EL (cell line): ENCODE results near the gene TMCO4.

Experiments
- DNase-seq: peaks from one replicate; pipeline ENCODE4 v3.0.0-alpha.2; 2016

Gene TMCO4

DNA sequence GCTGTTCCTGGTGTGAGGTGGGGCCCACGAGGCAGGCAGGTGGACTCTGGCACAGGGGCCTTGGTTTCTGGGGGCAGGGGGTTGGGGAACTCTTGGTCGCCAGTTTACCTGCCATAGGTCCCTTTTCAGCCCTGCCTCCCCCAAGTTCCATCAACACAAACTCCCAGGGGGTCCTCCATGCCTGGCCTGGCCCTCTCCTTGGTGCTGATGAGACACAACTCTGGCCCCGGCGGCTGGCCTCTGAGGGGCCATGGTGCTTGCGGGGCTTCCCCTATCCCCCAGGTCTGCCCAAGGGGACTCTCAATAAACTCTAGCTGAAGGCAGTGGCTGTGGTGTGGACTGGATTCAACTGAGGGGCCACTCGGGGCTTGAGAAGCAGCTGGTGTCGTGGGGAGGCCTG lies 119.1 kb downstream of the TMCO4 start:
- no peak for DNase-seq

DNA sequence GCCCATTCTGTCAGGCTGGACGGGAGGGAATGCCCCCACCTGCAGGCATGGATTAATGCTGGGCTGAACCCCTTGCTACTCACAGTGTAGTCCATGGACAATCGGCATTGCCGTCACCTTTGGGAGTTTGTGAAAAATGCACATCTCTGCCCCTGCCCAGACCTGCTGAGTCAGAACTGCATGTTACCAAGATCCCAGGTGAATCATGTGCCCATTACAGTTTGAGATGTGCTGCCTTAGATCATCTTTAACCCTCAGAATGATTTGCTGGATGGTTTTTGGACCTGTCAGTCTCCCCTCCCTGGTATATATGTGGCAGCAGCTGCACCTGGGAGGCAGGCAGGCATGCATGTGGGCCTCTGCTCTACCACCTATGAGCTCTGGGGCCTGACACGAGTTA lies 120.0 kb downstream of the TMCO4 start:
- no peak for DNase-seq

DNA sequence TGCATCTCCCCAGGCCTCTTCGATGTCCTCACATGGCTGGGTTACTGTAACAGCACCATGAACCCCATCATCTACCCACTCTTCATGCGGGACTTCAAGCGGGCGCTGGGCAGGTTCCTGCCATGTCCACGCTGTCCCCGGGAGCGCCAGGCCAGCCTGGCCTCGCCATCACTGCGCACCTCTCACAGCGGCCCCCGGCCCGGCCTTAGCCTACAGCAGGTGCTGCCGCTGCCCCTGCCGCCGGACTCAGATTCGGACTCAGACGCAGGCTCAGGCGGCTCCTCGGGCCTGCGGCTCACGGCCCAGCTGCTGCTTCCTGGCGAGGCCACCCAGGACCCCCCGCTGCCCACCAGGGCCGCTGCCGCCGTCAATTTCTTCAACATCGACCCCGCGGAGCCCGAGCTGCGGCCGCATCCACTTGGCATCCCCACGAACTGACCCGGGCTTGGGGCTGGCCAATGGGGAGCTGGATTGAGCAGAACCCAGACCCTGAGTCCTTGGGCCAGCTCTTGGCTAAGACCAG lies 120.7 kb downstream of the TMCO4 start:
- DNase-seq, result no peak

DNA sequence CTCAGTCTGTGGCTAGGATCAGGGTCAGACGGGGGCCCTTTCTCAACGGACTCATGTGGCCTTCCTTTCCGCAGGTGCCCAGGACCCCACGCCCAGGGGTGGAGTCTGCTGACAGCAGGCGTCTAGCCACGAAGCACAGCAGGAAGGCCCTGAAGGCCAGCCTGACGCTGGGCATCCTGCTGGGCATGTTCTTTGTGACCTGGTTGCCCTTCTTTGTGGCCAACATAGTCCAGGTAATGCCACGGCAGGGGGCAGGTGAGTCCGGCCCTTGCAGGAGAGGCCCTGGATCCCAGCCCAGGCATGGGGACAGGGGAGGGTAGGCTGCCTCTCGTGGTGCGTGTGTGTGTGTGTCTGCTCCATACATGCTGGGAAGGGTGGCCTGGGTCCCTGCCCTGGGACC lies 121.2 kb downstream of the TMCO4 start:
- no peak for DNase-seq

DNA sequence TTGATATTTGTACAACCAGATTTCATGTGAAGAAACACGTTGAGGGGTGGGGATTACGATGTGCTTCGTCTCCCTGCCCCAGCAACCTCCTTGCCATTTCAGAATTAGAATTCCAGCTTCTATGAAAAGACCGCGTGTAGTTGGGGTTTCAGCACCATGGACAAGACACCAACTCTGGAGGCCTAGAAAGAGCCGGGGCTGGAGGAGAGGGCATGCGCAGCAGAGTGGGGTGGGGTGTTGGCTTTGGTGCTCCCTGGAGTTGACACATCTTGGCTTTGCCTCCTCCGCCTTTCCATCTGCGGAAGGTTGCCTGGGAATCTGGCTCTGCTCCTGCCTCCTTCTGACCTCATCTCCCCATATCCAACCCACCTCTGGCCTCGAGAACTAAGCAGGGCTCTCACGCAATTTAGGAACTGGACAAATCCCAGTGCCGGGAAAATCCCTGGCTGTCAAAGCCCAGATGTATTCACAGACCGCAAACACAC lies 123.2 kb downstream of the TMCO4 start:
- DNase-seq, result peak; percentile 36

DNA sequence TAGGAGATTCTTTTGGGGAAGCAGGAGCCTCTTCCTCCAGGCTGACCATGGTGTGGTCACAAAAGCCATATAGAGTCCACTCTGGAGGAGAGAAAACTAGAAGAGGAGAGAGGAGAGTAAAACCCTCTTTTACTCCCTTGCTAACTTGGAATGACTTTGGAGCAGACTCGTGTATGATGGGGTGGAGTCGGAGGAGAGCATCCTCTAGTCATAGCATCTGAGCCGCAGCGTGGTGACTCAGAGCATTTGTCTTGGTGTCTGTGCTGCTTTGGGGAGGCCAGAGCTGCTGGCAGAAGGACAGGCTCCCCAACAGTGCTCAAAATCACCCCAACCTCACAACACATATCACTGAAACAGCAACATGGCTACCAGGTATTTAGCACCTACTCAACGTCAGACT lies 123.9 kb downstream of the TMCO4 start:
- DNase-seq, result no peak

DNA sequence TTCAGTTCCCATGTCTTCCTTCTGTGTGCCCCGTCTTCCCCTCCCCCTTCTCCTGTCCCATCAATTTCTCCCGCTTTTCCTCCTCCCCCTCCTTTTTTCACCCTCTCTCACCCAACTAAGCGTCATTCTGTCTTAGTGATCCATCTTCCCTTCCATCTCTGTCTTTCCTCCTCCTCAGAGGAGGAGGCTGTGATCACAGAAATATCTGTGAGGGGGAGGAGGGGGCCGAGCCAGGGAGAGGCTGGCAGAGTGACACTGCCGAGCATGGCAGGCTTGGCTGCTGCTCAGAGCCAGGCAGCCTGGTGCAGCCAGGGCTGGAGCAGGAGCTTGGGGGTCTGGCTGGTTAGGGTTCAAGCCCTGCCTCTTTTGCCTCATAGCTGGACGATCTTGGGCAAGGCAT lies 127.5 kb downstream of the TMCO4 start:
- DNase-seq, result no peak

DNA sequence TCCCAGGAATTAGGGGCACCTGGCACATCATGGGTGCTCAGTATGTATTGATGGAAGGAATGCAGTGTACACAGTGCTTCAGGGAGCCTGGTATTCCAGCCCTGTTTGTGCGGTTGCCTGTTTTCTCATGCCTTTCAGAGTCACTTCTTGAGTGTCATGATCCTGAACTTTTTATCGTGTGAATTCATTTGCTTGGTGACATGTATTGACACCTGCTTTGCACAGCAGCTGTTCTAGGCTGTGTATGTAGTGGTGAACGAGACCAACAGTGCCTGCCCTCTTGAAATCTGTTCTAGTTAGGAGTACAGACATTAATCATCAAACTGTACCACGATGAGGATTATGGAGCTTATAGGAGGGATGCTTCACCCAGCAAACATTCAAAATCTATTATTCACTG lies 128.9 kb downstream of the TMCO4 start:
- DNase-seq, result no peak

DNA sequence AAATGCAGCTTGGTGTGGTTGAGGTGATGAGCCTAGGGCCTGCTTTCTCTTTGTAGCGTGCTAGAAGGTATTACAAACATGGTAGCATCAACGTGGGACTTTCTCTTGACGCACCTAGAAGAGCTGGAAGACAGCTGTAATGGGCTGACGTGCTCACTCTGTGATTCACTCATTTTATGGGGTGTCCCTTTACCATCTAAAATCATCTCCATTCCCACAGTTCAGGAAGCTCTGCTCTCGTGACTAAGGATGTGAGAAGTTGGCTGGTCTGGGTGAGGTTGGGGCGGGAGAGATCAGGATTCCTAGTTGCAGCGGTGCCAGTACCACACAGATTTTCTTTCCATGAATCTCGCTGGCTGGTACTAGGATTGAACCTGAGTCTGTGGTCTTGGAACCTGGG lies 130.8 kb downstream of the TMCO4 start:
- no peak for DNase-seq

DNA sequence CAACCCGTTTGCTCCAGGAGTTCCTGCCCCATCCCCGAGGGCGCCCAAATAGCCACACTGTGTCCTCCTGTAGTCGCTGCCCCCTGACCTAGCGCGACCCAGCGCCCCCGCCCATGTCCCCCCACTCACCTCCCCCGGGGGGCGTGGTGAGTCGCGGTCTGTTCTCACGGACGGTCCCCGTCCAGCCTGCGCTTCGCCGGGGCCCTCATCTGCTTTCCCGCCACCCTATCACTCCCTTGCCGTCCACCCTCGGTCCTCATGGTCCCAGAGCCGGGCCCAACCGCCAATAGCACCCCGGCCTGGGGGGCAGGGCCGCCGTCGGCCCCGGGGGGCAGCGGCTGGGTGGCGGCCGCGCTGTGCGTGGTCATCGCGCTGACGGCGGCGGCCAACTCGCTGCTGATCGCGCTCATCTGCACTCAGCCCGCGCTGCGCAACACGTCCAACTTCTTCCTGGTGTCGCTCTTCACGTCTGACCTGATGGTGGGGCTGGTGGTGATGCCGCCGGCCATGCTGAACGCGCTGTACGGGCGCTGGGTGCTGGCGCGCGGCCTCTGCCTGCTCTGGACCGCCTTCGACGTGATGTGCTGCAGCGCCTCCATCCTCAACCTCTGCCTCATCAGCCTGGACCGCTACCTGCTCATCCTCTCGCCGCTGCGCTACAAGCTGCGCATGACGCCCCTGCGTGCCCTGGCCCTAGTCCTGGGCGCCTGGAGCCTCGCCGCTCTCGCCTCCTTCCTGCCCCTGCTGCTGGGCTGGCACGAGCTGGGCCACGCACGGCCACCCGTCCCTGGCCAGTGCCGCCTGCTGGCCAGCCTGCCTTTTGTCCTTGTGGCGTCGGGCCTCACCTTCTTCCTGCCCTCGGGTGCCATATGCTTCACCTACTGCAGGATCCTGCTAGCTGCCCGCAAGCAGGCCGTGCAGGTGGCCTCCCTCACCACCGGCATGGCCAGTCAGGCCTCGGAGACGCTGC lies 133.9 kb downstream of the TMCO4 start:
- DNase-seq, result no peak

DNA sequence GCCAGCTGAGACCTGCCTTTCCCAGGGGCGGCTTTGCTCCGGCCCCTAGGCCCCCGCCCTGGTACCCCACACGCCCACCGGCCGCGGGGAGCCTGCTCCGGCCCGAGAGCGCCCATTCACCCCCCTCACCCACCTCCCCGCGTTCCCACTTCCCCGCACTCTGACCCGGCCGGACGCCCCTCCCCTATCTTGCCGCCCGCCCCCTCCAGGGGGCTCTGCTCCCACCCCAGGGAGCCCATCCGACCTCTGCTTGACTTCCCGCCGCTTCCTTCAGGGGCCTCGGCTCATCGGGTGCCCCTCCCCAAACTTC lies 134.6 kb downstream of the TMCO4 start:
- no peak for DNase-seq

DNA sequence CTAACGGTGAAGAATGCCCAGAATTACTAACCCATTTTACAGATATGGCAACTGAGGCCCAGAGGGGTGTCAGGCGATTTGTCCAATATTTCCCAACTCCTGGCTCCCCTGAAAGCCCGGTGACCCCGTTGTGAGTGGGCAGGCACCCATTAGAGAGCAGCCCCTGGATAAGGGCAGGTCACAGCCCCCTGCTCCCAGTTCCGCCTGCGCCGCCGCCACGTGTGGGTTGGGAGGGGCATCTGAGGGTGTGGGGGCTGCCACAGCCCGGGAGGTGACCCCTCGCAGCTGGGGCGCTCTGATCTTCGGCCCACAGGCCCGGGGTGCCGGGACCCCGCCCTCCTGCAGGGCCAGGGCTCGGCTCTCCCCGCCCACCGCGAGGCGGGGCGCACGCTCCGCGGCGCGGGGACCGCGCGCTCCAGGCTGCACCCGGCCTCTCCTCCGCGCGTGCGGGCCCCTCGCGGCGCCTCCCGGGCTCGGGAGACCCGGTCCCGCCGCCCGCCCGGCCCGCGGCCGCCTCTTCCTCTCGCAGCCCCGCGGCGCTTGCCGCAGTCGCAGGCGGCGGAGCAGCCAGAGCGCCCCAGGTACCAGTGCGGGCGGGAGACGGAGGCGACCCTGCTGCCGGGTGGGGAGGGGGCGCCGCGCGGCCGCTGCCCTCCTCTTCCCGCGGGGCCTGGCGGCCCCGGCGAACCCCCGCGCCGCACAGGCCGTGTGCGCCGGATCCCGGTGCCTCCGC lies 135.1 kb downstream of the TMCO4 start, which contains the start of gene HTR6:
HTR6 (plus strand) TSS at position 423 of the 733 bp plus-strand sequence. CDS start 879 bp downstream, outside the sequence.
- no peak for DNase-seq

DNA sequence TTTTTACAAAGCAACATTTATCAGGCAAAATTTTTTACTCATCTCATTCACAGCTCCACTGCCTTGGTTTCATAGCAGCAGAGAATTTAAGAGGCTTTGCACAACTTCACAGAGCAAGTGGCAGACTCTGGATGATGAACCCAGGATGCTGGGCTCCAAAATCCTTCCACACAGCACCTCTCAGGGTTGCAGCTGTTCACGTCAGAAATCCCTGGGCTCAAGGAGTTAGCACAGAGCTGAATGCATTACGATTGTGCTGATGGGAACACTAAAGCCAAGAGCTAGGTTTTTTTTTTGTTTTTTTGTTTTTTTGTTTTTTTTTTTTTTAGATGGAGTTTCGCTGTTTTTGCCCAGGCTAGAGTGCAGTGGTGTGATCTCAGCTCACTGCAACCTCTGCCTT lies 137.4 kb downstream of the TMCO4 start:
- no peak for DNase-seq

DNA sequence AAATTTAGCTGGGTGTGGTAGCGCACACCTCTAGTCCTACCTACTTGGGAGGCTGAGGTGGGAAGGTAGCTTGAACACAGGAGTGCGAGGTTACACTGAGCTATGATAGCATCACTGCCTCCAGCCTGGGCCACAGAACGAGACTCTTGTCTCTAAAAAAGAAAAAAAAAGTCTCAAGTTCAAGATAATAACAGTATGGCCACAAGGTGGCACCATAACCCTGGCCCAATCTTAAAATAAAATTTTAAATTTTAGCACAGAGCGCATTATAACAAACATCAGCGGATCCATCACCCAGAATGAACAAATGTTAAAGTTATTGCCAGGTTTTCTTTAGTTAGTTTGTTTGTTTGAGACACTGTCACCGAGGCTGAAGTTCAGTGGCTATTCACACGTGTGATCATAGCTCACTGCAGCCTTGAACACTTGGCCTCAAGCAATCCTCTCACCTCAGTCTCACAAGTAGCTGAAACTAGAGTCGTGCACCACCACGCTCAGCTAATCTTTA lies 137.9 kb downstream of the TMCO4 start:
- peak; percentile 51 for DNase-seq

DNA sequence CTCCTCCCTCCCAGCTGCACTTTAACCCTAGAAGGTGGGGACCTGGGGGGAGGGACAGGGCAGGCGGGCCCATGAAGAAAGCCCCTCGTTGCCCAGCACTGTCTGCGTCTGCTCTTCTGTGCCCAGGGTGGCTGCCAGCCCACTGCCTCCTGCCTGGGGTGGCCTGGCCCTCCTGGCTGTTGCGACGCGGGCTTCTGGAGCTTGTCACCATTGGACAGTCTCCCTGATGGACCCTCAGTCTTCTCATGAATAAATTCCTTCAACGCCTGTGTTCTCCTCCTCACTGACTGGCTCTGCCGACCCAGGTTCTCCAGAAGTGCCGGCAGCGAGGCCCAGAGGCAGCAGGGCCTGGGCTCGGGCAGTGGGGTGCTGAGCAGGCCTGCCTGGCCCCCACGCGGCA lies 141.5 kb downstream of the TMCO4 start:
- no peak for DNase-seq

DNA sequence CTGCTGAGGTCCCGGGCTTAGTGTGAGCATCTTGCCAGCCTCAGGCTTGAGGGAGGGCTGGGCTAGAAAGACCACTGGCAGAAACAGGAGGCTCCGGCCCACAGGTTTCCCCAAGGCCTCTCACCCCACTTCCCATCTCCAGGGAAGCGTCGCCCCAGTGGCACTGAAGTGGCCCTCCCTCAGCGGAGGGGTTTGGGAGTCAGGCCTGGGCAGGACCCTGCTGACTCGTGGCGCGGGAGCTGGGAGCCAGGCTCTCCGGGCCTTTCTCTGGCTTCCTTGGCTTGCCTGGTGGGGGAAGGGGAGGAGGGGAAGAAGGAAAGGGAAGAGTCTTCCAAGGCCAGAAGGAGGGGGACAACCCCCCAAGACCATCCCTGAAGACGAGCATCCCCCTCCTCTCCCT lies 142.2 kb downstream of the TMCO4 start:
- no peak for DNase-seq

DNA sequence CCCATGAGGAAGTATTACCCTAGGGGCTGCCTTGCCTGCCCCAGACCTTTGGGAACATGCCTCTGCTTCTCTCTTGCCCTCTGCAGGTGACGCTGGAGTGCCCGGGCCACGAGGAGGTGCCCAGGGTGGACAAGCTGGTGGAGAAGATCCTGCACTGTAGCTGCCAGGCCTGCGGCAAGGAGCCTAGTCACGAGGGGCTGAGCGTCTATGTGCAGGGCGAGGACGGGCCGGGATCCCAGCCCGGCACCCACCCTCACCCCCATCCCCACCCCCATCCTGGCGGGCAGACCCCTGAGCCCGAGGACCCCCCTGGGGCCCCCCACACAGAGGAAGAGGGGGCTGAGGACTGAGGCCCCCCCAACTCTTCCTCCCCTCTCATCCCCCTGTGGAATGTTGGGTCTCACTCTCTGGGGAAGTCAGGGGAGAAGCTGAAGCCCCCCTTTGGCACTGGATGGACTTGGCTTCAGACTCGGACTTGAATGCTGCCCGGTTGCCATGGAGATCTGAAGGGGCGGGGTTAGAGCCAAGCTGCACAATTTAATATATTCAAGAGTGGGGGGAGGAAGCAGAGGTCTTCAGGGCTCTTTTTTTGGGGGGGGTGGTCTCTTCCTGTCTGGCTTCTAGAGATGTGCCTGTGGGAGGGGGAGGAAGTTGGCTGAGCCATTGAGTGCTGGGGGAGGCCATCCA lies 142.8 kb downstream of the TMCO4 start:
- no peak for DNase-seq

DNA sequence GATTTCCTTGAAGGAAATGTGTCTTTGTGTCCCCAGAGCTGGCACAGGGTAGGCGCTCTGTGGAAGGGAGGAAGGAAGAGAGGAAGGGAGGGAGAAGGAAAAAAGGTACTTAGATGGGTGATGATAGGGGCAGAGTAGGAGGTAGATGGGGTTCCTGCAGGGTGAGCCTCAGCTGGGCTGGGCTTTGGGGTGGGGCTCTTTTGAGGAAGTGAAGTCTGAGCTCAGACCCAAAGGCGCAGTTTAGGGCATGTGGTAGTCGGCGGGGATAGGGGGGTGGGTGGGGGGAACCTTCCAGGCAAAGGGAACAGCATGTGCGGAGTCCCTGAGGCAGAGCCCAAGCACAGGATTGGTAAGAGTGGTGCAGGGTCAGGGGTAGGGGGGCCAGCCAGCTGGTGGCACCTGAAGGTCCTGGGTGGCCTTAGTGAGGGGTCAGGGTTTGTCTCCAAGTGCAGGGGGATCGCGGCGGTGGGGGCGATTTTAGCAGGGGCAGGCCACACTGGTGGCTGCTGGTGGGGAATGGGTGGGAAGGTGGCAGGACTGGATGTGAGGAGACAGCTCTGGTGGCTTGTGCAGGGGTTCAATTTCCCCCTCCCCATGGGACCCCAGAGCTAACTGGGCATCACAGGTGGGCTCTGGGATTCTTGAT lies 143.5 kb downstream of the TMCO4 start:
- DNase-seq, result no peak

DNA sequence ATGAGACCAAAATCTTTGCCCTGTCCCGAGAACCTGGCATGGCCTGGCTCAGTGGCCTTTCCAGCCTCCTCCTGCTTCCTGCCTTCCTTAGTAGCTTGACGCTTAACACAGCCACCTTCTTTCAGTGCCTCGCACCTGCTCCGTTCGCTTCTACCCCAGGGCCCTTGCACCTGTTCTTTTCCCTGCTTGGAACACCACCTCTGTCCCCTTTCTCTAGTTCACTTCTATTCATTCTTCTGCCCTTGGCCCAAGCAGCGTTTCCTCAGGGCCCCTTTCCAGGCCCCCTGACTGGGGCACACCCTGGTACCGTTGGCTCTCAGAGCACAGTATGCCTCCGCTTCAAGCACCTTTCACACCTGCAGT lies 144.0 kb downstream of the TMCO4 start:
- DNase-seq, result no peak

DNA sequence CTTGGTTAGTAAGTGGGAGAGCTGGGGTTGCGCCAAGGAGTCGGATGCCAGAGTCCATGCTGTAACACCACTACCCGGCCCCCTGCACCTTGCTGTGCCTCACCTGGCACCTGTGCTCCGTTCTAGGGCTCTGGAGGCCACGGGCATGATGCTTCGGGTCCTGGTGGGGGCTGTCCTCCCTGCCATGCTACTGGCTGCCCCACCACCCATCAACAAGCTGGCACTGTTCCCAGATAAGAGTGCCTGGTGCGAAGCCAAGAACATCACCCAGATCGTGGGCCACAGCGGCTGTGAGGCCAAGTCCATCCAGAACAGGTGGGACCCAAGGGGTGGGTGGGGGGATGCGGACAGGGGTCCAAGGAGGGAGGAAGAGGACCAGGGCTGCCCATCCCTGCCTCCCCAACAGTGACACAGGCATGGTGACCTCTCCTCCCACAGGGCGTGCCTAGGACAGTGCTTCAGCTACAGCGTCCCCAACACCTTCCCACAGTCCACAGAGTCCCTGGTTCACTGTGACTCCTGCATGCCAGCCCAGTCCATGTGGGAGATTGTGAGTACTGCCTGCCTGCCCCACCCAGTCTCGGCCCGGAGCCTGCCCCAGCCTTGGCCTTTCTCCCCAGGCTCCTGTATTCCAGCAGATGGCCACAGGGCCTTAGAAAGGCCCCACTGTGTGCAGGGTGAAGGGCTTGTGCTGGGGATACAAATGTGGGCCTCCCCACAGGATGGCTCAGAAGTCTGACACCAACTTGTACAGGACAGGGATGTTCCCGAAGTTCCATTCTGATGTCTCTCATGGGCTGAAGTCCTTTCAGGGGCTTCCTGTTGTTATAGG lies 144.6 kb downstream of the TMCO4 start:
- DNase-seq, result no peak

DNA sequence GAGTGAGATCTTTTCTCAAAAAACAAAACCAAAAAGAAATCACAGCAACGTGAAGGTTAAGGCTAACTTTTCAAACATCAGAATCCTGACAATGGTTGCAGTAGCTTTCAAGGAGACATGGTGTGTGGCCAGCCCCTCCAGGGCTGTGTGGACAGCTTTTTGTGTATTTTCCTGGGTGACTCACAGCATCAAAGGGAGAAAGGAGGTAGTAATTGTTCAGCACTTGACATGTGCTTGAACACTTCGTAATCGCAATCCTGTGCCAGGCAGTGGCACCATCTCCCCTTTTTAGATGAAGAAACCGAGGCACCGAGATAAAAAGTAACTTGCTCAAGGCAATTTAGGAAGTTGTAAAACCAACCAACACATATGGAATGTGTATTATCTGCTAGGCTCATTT lies 145.3 kb downstream of the TMCO4 start:
- no peak for DNase-seq
